GM12878 (cell line): ENCODE data around the gene NTPCR.

Experiments
- CREB1 ChIP-seq: IDR thresholded peaks from 2 replicates; pipeline ENCODE4 v1.6.1; 2012; ENCODE audit warnings: low read depth, mild to moderate bottlenecking, inconsistent platforms
- CREM ChIP-seq: IDR thresholded peaks from 2 replicates; pipeline ENCODE4 v1.6.1; 2014; ENCODE audit warnings: antibody characterized with exemption, low read depth
- ESRRA ChIP-seq: IDR thresholded peaks from 2 replicates; pipeline ENCODE4 v1.6.1; 2012; ENCODE audit warnings: mild to moderate bottlenecking, low read length, improper control_type of control experiment
- EZH2 ChIP-seq: IDR thresholded peaks from 2 replicates; pipeline ENCODE4 v1.6.1; 2012; ENCODE audit warnings: low read depth, mild to moderate bottlenecking, control low read depth, inconsistent platforms, low read length, borderline replicate concordance; ENCODE audit not compliant: control insufficient read depth
- FOXK2 ChIP-seq: fragments of 450-650 bp; IDR thresholded peaks from 2 replicates; pipeline ENCODE4 v1.6.1; 2017; ENCODE audit warnings: mild to moderate bottlenecking, moderate library complexity
- HDAC2 ChIP-seq: fragments of 200-600 bp; sonication (generic); IDR thresholded peaks from 2 replicates; pipeline ENCODE4 v1.6.1; 2017
- POLR2A ChIP-seq: IDR thresholded peaks from 2 replicates; pipeline ENCODE4 v1.6.1; 2011; ENCODE audit warnings: low read depth, mild to moderate bottlenecking, low read length
- POLR2AphosphoS5 ChIP-seq: IDR thresholded peaks from 2 replicates; pipeline ENCODE4 v1.6.1; 2011; ENCODE audit warnings: mild to moderate bottlenecking, low read length, inconsistent platforms
- REST ChIP-seq: IDR thresholded peaks from 2 replicates; pipeline ENCODE4 v1.6.1; 2012; ENCODE audit warnings: mild to moderate bottlenecking, low read depth, low read length
- STAT3 ChIP-seq: IDR thresholded peaks from 2 replicates; pipeline ENCODE4 v1.6.1; 2011; ENCODE audit warnings: low read depth, low read length, improper control_type of control experiment
- ZBED1 ChIP-seq: IDR thresholded peaks from 2 replicates; pipeline ENCODE4 v1.6.1; 2016; ENCODE audit warnings: borderline replicate concordance
- ZNF274 ChIP-seq: IDR thresholded peaks from one replicate; pipeline ENCODE4 v1.8.0; 2011; ENCODE audit not compliant: insufficient read length, insufficient read depth
- TF ChIP-seq, protein P1 (sequence below), 3 experiments: IDR thresholded peaks in 2 of 3; conservative IDR thresholded peaks in 1 of 3; 2 replicates each; pipeline ENCODE4 v1.5.1; 2011; ENCODE audit warnings: low read depth in 3 of 3, low read length in 3 of 3, mild to moderate bottlenecking in 3 of 3, control low read depth in 2 of 3, moderate library complexity in 2 of 3, inconsistent platforms in 1 of 3, mixed read lengths in 1 of 3; ENCODE audit not compliant: control insufficient read depth in 2 of 3, insufficient read depth in 1 of 3; ENCODE audit errors: extremely low read depth in 1 of 3

DNA sequence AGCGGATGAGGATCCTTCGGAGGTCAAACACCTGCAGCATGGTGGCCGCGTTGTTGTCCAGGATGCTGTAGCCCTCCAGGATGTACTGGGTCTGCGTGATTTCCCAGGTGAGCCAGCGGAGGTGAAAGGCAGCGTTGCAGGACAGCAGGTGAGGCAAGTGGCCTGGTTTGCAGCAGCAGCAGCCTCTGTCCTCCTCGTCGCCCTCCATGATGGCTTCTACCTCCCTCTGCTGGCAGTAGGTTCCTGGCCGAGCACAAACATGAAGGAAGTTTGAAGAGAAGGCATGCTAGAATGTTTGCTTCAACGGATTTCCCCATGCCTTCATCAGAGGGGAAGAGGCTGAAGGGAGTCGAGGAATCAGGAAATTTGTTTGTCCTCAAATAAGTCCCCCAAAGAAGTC is 74.7 kb downstream of the NTPCR start:
- TF ChIP-seq ZNF274 (no peak), CREB1 (no peak), HDAC2 (no peak), REST (no peak), POLR2A (no peak), CREM (no peak), ESRRA (no peak), POLR2AphosphoS5 (no peak), ZBED1 (no peak), EZH2 (no peak), FOXK2 (no peak), STAT3 (no peak)
- TF ChIP-seq, protein P1, sequence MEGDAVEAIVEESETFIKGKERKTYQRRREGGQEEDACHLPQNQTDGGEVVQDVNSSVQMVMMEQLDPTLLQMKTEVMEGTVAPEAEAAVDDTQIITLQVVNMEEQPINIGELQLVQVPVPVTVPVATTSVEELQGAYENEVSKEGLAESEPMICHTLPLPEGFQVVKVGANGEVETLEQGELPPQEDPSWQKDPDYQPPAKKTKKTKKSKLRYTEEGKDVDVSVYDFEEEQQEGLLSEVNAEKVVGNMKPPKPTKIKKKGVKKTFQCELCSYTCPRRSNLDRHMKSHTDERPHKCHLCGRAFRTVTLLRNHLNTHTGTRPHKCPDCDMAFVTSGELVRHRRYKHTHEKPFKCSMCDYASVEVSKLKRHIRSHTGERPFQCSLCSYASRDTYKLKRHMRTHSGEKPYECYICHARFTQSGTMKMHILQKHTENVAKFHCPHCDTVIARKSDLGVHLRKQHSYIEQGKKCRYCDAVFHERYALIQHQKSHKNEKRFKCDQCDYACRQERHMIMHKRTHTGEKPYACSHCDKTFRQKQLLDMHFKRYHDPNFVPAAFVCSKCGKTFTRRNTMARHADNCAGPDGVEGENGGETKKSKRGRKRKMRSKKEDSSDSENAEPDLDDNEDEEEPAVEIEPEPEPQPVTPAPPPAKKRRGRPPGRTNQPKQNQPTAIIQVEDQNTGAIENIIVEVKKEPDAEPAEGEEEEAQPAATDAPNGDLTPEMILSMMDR (IDR thresholded peaks at IDR 0.05 in 2 of 3, conservative IDR thresholded peaks at IDR 0.05 in 1 of 3; ENCODE audit: control insufficient read depth in 2 of 3, extremely low read depth in 1 of 3, insufficient read depth in 1 of 3, low read depth in 3 of 3, low read length in 3 of 3): peak; percentile 30 to 54 (median 49); a peak in 4 of 6 replicates
